H9 (cell line): Measurements from ENCODE around the gene EHBP1. TPM values are rescaled to one million over a fixed set of nuclear protein-coding genes. Genes with fewer than 3 reads are reported as not detected.
A peak's percentile ranks its signal among the peaks of the same experiment; 100 is the strongest.

Experiments used
- DNase-seq: peaks from one replicate; pipeline ENCODE4 v3.0.0-alpha.2; 2017
- H2AFZ ChIP-seq: one replicate; pipeline ENCODE4 v1.6.1; 2013; ENCODE audit warnings: mild to moderate bottlenecking, low read length, control low read depth, moderate library complexity
- H2AK5ac ChIP-seq: 2 replicates; pipeline ENCODE4 v1.6.1; 2013; ENCODE audit warnings: low read length, control low read depth, mixed read lengths; ENCODE audit not compliant: insufficient read length
- H2BK120ac ChIP-seq: one replicate; pipeline ENCODE4 v1.6.1; 2013; ENCODE audit warnings: low read depth, mild to moderate bottlenecking, low read length, control low read depth, inconsistent platforms; ENCODE audit not compliant: poor library complexity, severe bottlenecking
- H2BK12ac ChIP-seq: 2 replicates; pipeline ENCODE4 v1.6.1; 2013; ENCODE audit warnings: low read length, control low read depth, mixed read lengths, low read depth; ENCODE audit not compliant: insufficient read length
- H2BK15ac ChIP-seq: 2 replicates; pipeline ENCODE4 v1.6.1; 2013; ENCODE audit warnings: low read depth, low read length, control low read depth
- H2BK20ac ChIP-seq: one replicate; pipeline ENCODE4 v1.6.1; 2013; ENCODE audit warnings: low read depth, mild to moderate bottlenecking, low read length, control low read depth, inconsistent platforms; ENCODE audit not compliant: poor library complexity, severe bottlenecking
- H2BK5ac ChIP-seq: 2 replicates; pipeline ENCODE4 v1.6.1; 2013; ENCODE audit warnings: low read length, control low read depth, mixed read lengths; ENCODE audit not compliant: insufficient read length
- H3K14ac ChIP-seq: 2 replicates; pipeline ENCODE4 v1.6.1; 2013; ENCODE audit warnings: low read length, control low read depth; ENCODE audit not compliant: insufficient read depth
- H3K18ac ChIP-seq: 2 replicates; pipeline ENCODE4 v1.6.1; 2013; ENCODE audit warnings: low read depth, mild to moderate bottlenecking, mixed read lengths, low read length, control low read depth; ENCODE audit not compliant: insufficient read length
- H3K23ac ChIP-seq: 2 replicates; pipeline ENCODE4 v1.6.1; 2013; ENCODE audit warnings: low read length, control low read depth, mixed read lengths, low read depth; ENCODE audit not compliant: insufficient read length
- H3K23me2 ChIP-seq: 2 replicates; pipeline ENCODE4 v1.6.1; 2013; ENCODE audit warnings: low read depth, mild to moderate bottlenecking, mixed read lengths, low read length, control low read depth; ENCODE audit not compliant: insufficient read length, poor library complexity, severe bottlenecking
- H3K27ac ChIP-seq: 2 replicates; pipeline ENCODE4 v1.5.1; 2013; ENCODE audit warnings: low read length, control low read depth, mixed read lengths, low read depth; ENCODE audit not compliant: insufficient read length
- H3K27me3 ChIP-seq: 2 replicates; pipeline ENCODE4 v1.6.1; 2013; ENCODE audit warnings: low read length, control low read depth, inconsistent platforms; ENCODE audit not compliant: insufficient read depth
- H3K4ac ChIP-seq: 2 replicates; pipeline ENCODE4 v1.6.1; 2013; ENCODE audit warnings: low read depth, mild to moderate bottlenecking, control low read depth, inconsistent platforms, low read length, moderate library complexity
- H3K4me1 ChIP-seq: 2 replicates; pipeline ENCODE4 v1.6.1; 2013; ENCODE audit warnings: low read length, control low read depth, inconsistent platforms; ENCODE audit not compliant: insufficient read depth
- H3K4me2 ChIP-seq: 2 replicates; pipeline ENCODE4 v1.6.1; 2013; ENCODE audit warnings: low read length, control low read depth, mixed read lengths; ENCODE audit not compliant: insufficient read length, insufficient read depth
- H3K56ac ChIP-seq: 2 replicates; pipeline ENCODE4 v1.6.1; 2013; ENCODE audit warnings: low read depth, mild to moderate bottlenecking, mixed read lengths, low read length, control low read depth; ENCODE audit not compliant: insufficient read length
- H3K79me1 ChIP-seq: 2 replicates; pipeline ENCODE4 v1.6.1; 2013; ENCODE audit warnings: low read depth, mild to moderate bottlenecking, moderate library complexity, low read length, control low read depth, inconsistent platforms; ENCODE audit not compliant: insufficient read depth, poor library complexity, severe bottlenecking
- H3K79me2 ChIP-seq: 2 replicates; pipeline ENCODE4 v1.6.1; 2013; ENCODE audit warnings: low read length, control low read depth, inconsistent platforms; ENCODE audit not compliant: insufficient read depth
- H3K9ac ChIP-seq: 2 replicates; pipeline ENCODE4 v1.6.1; 2013; ENCODE audit warnings: low read length, control low read depth, mixed read lengths; ENCODE audit not compliant: insufficient read length; ENCODE audit errors: extremely low read depth
- H3K9me3 ChIP-seq: one replicate; pipeline ENCODE4 v1.6.1; 2013; ENCODE audit warnings: low read depth, low read length, inconsistent platforms; ENCODE audit not compliant: control insufficient read depth
- H3T11ph ChIP-seq: one replicate; pipeline ENCODE4 v1.6.1; 2013; ENCODE audit warnings: mild to moderate bottlenecking, low read length, control low read depth, inconsistent platforms
- H4K20me1 ChIP-seq: one replicate; pipeline ENCODE4 v1.6.1; 2013; ENCODE audit not compliant: control insufficient read depth, insufficient read length, insufficient read depth
- H4K5ac ChIP-seq: 2 replicates; pipeline ENCODE4 v1.6.1; 2013; ENCODE audit warnings: low read depth, mild to moderate bottlenecking, mixed read lengths, low read length, control low read depth; ENCODE audit not compliant: insufficient read length
- H4K8ac ChIP-seq: replicated peaks from 2 replicates; pipeline ENCODE4 v1.6.1; 2013; ENCODE audit warnings: low read length, control low read depth, mixed read lengths, low read depth; ENCODE audit not compliant: insufficient read length
- H4K91ac ChIP-seq: 2 replicates; pipeline ENCODE4 v1.6.1; 2013; ENCODE audit warnings: low read depth, mild to moderate bottlenecking, moderate library complexity, mixed read lengths, low read length, control low read depth; ENCODE audit not compliant: insufficient read length
- H3K27ac Mint-ChIP-seq, 3 experiments: 2 replicates in 2 of 3; 3 replicates in 1 of 3; pipeline ENCODE4 v1.8.0; 2020 to 2021; ENCODE audit warnings: mixed read lengths in 3 of 3, mild to moderate bottlenecking in 1 of 3, moderate library complexity in 1 of 3
- H3K27me3 Mint-ChIP-seq: 2 replicates; pipeline ENCODE4 v1.8.0; 2021; ENCODE audit warnings: low read depth, mild to moderate bottlenecking, moderate library complexity, mixed read lengths
- H3K36me3 Mint-ChIP-seq, 3 experiments: 2 replicates in 2 of 3; 3 replicates in 1 of 3; pipeline ENCODE4 v1.8.0; 2020 to 2021; ENCODE audit warnings: low read depth in 3 of 3, mixed read lengths in 3 of 3; ENCODE audit not compliant: insufficient read depth in 1 of 3
- H3K4me1 Mint-ChIP-seq, 2 experiments: 2 replicates each; pipeline ENCODE4 v1.8.0; 2020; ENCODE audit warnings: mixed read lengths in 2 of 2
- H3K4me3 Mint-ChIP-seq, 2 experiments: 2 replicates in 1 of 2; 3 replicates in 1 of 2; pipeline ENCODE4 v1.8.0; 2020 to 2021; ENCODE audit warnings: mild to moderate bottlenecking in 2 of 2, mixed read lengths in 2 of 2, moderate library complexity in 1 of 2
- H3K9me3 Mint-ChIP-seq, 2 experiments: 2 replicates in 1 of 2; 3 replicates in 1 of 2; pipeline ENCODE4 v1.8.0; 2020; ENCODE audit warnings: mild to moderate bottlenecking in 2 of 2, mixed read lengths in 2 of 2, moderate library complexity in 1 of 2
- WGBS: extraction: QIAGEN DNeasy Blood & Tissue Kit; methylation state at CpG from one replicate; pipeline ENCODE4 v1.1.7; 2013; ENCODE audit warnings: missing lambda C conversion rate, low lambda C conversion rate, mixed read lengths; ENCODE audit not compliant: insufficient read length; ENCODE audit errors: extremely low coverage; 5-methylcytosine and 5-hydroxymethylcytosine counted together
- total RNA-seq: library from RNA; stranded (reverse); gene quantifications from 2 replicates; pipeline ENCODE4 v1.2.1, GENCODE V29; 2021
- TF ChIP-seq, protein P1 (sequence below): fragments of 200-600 bp; sonication (generic); conservative IDR thresholded peaks from 3 replicates; pipeline ENCODE4 v1.8.0; 2021; ENCODE audit warnings: antibody characterized with exemption, mild to moderate bottlenecking

EHBP1 gene
- total RNA-seq, 1 experiment from 2014 or later = 35.6 TPM

DNA sequence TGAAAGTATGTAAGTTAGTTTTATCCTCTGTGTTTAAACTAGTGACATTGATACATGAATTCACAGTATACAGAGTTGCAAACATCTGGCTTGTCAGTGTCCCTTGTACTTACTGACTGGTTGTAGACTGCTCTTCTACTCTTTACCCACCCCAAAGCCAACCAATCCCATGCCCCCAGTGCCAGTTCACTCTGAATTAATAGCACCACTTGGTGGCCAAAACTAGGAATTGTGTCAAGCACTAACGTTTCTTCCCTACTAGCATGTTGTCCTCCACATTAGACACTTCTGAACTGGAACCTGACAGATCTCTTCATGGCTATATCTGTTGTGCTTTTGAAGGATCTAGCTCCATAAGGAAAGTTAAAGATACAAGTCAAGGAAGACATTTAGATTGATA, 317.9 kb downstream of the EHBP1 start:
- Histone ChIP-seq H3K23ac (no peak overlapping the region), H4K5ac (no peak overlapping the region), H3K9ac (no peak overlapping the region), H3K27ac (no peak overlapping the region), H4K91ac (no peak overlapping the region), H3T11ph (no peak overlapping the region), H2BK12ac (no peak overlapping the region), H3K4me1 (no peaks in the 10 kb centered on the region), H3K18ac (no peak overlapping the region), H2AFZ (no peak overlapping the region), H3K9me3 (no peaks in the 10 kb centered on the region), H3K4me2 (no peak overlapping the region), H2BK15ac (no peak overlapping the region), H2AK5ac (no peak overlapping the region), H3K79me2 (no peaks in the 10 kb centered on the region), H4K8ac (no peak overlapping the region), H3K79me1 (no peaks in the 10 kb centered on the region), H2BK120ac (no peak overlapping the region), H2BK20ac (no peak overlapping the region), H3K23me2 (no peaks in the 10 kb centered on the region), H3K27me3 (no peaks in the 10 kb centered on the region), H3K56ac (no peak overlapping the region), H3K4ac (no peak overlapping the region), H4K20me1 (no peaks in the 10 kb centered on the region), H3K14ac (no peak overlapping the region), H2BK5ac (no peak overlapping the region)
- no peaks in the 10 kb centered on the region for H3K27me3 Mint-ChIP-seq
- H3K4me1 Mint-ChIP-seq = no peaks in the 10 kb centered on the region
- H3K36me3 Mint-ChIP-seq = no peaks in the 10 kb centered on the region; a peak in 2 of 7 replicates
- TF ChIP-seq, protein P1, sequence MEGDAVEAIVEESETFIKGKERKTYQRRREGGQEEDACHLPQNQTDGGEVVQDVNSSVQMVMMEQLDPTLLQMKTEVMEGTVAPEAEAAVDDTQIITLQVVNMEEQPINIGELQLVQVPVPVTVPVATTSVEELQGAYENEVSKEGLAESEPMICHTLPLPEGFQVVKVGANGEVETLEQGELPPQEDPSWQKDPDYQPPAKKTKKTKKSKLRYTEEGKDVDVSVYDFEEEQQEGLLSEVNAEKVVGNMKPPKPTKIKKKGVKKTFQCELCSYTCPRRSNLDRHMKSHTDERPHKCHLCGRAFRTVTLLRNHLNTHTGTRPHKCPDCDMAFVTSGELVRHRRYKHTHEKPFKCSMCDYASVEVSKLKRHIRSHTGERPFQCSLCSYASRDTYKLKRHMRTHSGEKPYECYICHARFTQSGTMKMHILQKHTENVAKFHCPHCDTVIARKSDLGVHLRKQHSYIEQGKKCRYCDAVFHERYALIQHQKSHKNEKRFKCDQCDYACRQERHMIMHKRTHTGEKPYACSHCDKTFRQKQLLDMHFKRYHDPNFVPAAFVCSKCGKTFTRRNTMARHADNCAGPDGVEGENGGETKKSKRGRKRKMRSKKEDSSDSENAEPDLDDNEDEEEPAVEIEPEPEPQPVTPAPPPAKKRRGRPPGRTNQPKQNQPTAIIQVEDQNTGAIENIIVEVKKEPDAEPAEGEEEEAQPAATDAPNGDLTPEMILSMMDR = peak; percentile 72
- H3K9me3 Mint-ChIP-seq = no peaks in the 10 kb centered on the region
- no peak overlapping the region for H3K27ac Mint-ChIP-seq
- WGBS = no CpG with 5 or more reads among the region's 1 CpG
- H3K4me3 Mint-ChIP-seq = no peak overlapping the region
- peak; percentile 62 for DNase-seq
